ENCODE measurements around the gene ZNF722.
"Not testable (repeated sequence)": the region's sequence is repeated elsewhere in the genome, so short reads cannot be mapped to it uniquely, and the experiment has no call there.

The ZNF722 gene

GRCh38 chr7:63998549-63998948, at the start of gene ZNF722:
TSS of gene ZNF722 (plus strand) at chr7:63998849. CDS start at chr7:63998962, 113 bp downstream.
- no peak for DNase-seq (ENCODE audit: low read depth in 2 of 2)

GRCh38 chr7:63953181-63953580, 45.5 kb upstream of the ZNF722 start:
- no peak for DNase-seq (ENCODE audit: low read depth in 2 of 2)

DNA sequence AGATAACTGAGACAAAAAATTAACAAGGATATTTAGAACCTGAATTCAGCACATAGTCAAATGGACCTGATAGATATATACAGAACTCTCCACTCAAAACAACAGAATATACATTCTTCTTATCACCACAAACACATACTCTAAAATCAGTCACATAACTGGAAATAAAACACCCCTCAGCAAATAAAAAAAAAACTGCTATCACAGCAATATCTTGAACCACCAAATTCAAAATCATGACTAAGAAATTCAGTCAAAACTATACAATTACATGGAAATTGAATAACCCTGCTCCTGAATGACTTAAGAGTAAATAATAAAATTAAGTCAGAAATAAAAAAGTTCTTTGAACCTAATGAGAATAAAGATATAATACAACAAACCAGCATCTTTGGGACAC, 30.0 kb upstream of the ZNF722 start:
- no peak for DNase-seq (ENCODE audit: low read depth in 2 of 2)

- DNase-seq (ENCODE audit: low read depth in 2 of 2) = not testable (repeated sequence)
These were observed 16.8 kb downstream of the ZNF722 start for GRCh38 chr7:64015496-64015895.

DNA sequence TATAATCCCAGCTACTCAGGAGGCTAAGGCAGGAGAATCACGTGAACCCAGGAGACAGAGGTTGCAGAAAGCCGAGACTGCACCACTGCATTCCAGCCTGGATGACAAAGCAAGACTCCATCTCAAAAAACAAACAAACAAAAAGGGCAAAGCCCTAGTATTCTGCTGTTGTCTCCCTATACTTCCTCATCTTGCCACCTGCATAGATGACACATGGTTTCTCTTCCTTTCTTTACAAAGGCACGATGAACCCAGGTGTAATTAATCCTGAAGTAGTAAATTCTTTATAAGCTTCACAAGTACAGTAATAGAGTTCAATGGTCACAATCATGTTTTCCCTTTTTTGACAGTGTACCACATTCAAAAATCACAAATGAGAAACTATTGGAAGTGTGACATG, 36.7 kb downstream of the ZNF722 start:
- no peak for DNase-seq (ENCODE audit: low read depth in 2 of 2)

GRCh38 chr7:64037095-64037494, 38.4 kb downstream of the ZNF722 start:
- DNase-seq (ENCODE audit: low read depth in 2 of 2) = no peak

DNA sequence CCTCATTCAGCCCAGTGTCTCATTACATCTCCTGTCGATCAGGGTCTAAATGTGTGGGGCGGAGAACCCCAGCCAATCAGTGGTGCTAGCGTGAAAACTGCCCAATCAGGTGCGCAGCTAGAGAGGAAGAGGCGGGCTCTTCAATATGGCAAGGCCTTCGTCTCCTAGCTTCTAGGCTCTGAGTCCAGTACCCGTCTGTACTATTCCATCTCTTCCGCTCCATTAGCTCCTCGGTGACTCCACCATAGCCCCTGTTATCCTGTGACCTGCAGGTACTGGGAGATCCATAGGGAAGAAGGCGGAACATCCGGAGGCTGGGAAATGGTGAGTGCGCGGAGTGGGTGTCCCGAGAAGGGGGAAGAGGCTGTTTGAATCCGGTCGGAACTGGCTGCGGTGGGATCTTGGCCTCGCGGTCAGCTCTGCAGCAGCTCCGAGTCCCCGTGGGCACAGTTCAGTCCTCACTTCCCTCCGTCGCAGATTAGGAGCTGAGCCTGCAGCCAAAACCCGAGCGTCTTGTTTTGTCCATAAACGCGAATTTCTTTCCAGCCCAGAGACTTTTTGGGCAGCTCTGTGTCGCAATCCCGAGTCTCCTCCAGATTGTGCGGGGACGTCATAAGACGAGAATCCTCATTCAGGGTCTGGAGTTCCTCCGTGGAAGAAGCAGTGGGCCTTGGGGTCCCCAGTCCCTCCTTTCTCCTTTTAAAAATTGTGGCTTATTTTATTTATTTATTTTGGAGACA, 46.8 kb downstream of the ZNF722 start, which contains the start of gene ZNF727:
TSS of gene ZNF727 (plus strand) at position 134 of the 740 bp plus-strand sequence. CDS start at position 322, 188 bp downstream.
- DNase-seq (ENCODE audit: low read depth in 2 of 2) = no peak

GRCh38 chr7:64046041-64046389, 47.4 kb downstream of the ZNF722 start:
- DNase-seq (ENCODE audit: low read depth in 2 of 2) = no peak
